GM21381 (cell line): Measurements from ENCODE around the gene DAPP1.
"Not testable (repeated sequence)": the region's sequence is repeated elsewhere in the genome, so short reads cannot be mapped to it uniquely, and the experiment has no call there.

Experiments used
- ATAC-seq: cut with Tn5 transposase; IDR thresholded peaks from one replicate; pipeline ENCODE4 v1.9.1; 2021; ENCODE audit warnings: mild to moderate bottlenecking, moderate library complexity; ENCODE audit not compliant: unreplicated experiment

DAPP1 gene, protein sequence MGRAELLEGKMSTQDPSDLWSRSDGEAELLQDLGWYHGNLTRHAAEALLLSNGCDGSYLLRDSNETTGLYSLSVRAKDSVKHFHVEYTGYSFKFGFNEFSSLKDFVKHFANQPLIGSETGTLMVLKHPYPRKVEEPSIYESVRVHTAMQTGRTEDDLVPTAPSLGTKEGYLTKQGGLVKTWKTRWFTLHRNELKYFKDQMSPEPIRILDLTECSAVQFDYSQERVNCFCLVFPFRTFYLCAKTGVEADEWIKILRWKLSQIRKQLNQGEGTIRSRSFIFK

GRCh38 chr4:99816545-99817308 lies at the start of gene DAPP1:
Gene DAPP1 (plus strand): TSS chr4:99816827. CDS start chr4:99816914, 87 bp downstream.
- peak; percentile 94 for ATAC-seq

DNA sequence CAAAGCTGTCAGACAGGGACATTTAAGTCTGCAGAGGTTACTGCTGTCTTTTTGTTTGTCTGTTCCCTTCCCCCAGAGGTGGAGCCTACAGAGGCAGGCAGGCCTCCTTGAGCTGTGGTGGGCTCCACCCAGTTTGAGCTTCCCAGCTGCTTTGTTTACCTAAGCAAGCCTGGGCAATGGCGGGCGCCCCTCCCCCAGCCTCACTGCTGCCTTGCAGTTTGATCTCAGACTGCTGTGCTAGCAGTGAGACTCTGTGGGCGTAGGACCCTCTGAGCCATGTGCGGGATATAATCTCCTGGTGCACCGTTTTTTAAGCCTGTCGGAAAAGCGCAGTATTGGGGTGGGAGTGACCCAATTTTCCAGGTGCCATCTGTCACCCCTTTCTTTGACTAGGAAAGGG lies 45.8 kb upstream of the DAPP1 start:
- not testable (repeated sequence) for ATAC-seq

- ATAC-seq, result no peak
Observed at GRCh38 chr4:99783940-99784339, 32.7 kb upstream of the DAPP1 start.

DNA sequence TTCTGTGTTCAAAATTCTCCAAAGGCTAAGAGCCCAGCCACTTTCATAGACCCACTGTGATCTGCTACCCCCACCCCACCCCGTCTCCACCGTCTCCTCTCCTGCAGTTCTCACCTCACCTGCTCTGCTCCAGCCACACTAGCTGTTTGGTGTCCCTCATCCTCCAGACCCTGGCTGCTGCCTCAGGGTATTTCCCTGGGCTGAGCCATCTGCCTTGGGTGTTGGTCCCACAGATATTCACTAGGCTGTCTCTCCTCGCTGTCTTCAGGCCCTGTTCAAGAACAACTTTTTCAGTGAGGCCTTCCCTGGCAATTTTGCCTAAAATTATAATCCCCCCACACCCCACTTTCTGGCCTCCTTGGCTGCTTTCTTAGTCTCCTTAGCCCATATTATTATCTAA lies 31.8 kb upstream of the DAPP1 start:
- no peak for ATAC-seq

DNA sequence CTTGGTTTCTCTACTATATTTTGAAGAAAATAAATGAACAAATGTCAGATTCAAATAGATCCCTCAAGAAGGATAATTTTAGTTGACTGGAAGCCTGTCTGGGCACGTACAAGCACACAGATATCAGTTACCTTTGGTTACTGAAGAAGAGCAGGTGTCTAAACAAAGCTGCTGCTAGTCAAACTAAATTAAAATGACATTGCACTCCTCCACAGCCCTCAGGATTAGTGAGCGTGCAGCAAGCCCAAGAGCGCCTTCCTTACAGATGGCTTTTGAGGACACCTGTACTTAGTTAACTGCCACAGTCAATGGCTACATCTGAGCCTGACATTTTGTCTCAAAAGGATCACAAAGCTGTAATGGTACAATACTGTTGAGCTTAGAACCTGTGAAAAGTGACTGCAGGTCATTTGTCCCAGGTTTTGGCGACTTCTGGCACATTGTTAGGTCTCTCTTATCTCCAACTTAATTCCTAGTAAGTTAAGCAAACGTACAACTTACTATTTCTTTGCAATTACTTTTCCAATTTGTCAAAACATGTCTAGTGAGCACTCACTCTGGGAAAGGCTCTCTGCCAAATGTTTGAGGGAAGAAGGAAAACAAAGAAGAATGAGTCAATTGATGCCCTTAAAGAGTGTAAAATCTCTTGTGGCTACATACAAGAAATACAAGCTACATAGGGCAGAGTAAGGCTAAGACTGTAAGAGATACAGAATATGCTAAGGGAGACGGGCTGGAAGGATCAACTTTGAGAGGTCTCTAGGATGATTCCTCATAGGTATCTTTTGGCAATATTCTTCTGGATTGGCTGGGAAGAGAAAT lies 25.6 kb upstream of the DAPP1 start:
- no peak for ATAC-seq

GRCh38 chr4:99800332-99801004 lies 16.2 kb upstream of the DAPP1 start:
- ATAC-seq, result no peak

DNA sequence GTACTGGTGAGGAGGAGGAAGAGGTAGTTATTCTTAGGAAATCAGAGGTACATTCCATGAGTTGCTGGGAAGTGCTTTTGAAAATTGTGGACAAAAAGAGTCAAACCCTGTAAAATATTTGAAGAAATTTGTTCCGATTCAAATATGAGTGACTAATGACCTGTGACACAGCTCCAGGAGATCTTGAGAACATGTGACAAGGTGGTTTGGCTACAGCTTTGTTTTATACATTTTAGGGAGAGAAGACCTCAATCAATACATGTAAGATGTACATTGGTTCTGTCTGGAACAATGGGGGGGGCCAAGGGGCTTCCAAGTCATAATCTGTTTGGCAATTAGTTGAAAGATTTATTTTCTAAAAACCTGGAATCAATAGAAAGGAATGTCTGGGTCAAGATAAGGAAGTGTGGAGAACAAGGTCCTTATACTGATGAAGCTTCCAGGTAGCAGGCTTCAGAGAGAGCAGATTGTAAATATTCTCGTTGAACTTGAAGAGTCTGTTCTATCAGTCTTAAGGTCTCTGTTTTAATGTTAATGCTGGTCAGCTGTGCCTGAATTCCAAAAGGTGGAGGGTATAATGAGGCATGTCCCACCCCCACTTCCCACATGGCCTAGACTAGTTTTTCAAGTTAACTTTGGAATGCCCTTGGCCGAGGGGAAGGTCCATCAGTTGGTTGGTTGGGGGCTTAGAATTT lies 15.5 kb upstream of the DAPP1 start:
- ATAC-seq, result no peak

DNA sequence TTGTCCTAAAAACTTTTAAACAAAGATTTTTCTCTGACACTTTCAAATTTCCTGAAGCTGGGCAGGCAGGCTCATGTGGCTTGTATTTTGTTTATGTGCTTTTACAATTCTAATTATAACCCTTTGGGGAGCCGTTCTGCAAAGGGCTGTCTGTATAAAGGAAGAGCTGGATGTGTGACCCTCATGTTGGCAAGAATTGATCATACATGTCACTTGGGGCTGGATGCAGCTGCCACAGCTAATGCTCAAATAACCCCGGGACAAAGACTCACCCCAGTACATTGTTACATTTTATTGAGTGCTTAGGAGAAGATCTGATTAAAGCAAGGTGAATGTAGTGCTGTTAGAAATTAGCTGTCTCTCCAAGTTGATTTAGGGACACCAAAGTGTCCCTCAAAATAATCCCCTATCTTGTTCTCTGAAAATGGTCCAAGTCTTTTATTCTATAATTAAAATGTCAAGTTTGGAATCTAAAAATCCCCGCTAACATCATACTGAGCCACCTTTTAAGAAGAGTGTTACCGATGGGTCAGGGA lies 13.0 kb upstream of the DAPP1 start:
- no peak for ATAC-seq

DNA sequence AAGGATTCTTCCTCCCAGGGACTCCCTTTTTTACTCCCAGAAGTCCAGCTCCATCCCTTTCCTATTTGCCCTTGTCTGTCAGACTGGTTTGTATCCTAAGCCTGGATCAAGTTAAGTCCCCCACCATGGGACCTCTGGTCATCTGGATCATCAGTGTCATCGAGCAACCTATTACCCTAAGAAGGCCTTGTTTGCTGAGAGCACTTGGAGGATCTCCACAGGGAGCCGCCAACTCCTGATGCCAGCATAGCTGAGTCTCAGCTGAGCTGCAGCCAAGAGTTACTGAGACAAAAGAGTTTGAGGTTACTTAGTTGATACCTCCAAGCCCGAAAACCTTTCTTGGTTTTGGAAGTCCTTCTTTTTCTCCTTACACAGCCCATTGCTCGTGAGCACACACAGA lies 10.1 kb upstream of the DAPP1 start:
- no peak for ATAC-seq

GRCh38 chr4:99807666-99808065 lies 9.0 kb upstream of the DAPP1 start:
- no peak for ATAC-seq

DNA sequence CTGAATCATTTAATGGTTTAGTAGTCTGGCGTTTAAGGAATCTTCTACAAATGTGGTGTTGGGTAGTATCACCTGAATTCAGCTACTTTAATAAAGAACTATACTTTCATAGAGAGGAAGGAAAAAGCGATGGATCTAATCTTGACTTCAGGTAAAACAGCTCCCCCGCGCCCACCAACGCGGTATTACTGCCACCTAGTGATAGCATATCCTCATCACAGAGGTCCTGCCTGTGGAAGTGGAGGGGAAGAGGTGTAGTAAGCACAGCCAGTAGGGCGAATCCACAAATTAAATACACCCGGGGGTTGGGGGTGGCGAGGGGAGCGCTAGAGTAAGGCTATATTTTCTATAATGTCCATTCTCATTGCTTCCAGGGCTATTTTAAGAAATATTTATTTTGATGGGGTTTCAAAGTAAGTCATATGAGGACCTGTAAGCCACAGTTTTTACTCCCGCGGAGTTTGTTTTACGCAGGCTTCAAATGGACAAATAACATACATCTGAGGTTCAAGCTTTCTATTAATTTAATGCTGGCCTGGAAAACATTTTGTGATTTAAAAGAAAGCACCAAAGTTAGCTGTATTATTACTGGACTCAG lies 8.3 kb upstream of the DAPP1 start:
- ATAC-seq, result peak; percentile 85

DNA sequence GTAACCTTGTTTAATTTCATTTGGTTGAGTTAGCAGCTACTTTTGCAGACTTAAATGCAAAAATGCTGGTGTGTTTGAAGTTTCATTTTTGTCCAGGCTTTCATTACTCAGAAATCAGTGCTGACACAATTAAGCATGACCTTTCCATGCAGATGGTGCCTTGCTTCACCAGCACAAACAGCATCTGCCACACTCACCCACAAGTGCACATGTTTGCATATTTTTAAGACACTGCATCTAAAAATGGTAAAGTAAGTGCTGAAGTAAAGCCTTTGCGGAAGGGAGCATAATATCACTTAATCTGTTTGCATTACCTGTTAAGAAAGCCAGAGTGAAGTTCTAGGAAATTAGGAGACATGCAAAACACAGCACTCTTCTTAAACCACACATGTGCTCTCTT lies 7.3 kb upstream of the DAPP1 start:
- no peak for ATAC-seq

GRCh38 chr4:99810536-99810935 lies 6.1 kb upstream of the DAPP1 start:
- ATAC-seq, result no peak

DNA sequence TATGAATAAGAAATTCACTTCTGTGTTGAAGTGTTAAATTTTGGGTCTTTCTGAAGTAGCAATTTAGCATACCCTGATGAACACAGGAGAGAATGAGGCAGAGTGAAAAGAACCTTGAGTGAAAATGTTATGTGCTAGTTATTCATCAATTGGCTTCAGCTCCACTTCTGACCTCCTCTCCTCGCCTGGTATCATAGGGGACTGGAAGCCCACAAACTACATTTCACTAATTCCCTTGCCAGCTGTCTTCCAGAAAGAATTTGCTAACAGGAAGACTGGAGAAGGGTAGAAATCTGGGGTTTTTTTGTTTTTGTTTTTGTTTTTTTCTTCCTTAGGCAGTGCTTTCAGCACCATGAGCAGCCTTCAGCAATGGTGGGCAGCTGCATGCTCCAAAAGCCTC lies 5.5 kb upstream of the DAPP1 start:
- no peak for ATAC-seq

DNA sequence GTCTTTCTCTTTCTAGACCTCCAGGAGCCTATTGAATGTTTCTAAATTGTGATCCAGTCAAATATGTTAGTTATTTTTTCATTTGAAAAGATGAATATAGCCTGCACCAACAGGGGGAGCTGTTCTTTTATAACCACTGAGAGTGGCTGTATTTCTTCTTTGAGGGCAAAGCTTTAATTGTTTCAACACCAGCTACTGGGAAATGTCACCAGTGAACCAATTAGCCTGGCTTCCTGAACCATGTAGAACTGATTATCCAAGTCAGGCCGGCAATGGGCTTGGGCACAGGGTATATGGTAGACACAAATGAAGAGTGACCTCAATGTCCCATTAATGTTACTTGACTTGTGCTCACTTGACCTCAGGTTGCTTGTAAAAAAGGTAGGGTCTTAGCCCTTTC lies 4.8 kb upstream of the DAPP1 start:
- ATAC-seq, result no peak

GRCh38 chr4:99815597-99816011 lies 1.0 kb upstream of the DAPP1 start:
- ATAC-seq, result no peak

GRCh38 chr4:99817309-99817890 lies 773 bp downstream of the DAPP1 start:
- no peak for ATAC-seq

DNA sequence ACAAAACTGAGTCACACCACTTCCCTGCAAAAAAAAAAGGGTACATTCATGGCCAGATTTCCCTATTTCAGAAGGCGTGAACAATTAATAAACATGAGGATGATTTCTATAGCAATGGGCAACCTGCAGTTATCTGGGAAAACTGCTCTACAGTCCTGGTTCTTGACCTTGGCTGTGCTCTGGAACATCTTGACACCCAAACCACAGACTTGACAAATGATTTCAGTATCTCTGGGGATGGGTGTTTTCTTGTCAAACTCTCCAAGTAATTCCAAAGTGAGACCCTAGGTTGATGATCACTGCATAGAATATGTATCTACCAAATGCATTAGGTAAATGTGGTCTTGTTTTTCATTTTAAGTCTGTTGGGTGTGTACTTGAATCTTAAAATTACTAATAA lies 2.0 kb downstream of the DAPP1 start:
- no peak for ATAC-seq

- ATAC-seq, result peak; percentile 82
Observed at GRCh38 chr4:99821918-99822503, 5.4 kb downstream of the DAPP1 start.
